Measurements from ENCODE around the gene SRXN1. TPM values are rescaled to one million over a fixed set of nuclear protein-coding genes. Genes with fewer than 3 reads are reported as not detected.

Gene SRXN1
- total RNA-seq, 5 donors from 2014 or later (not counting 1 experiment from before 2014, with no cell fraction given): 1.5 to 10.1 (median 7.3) TPM

DNA sequence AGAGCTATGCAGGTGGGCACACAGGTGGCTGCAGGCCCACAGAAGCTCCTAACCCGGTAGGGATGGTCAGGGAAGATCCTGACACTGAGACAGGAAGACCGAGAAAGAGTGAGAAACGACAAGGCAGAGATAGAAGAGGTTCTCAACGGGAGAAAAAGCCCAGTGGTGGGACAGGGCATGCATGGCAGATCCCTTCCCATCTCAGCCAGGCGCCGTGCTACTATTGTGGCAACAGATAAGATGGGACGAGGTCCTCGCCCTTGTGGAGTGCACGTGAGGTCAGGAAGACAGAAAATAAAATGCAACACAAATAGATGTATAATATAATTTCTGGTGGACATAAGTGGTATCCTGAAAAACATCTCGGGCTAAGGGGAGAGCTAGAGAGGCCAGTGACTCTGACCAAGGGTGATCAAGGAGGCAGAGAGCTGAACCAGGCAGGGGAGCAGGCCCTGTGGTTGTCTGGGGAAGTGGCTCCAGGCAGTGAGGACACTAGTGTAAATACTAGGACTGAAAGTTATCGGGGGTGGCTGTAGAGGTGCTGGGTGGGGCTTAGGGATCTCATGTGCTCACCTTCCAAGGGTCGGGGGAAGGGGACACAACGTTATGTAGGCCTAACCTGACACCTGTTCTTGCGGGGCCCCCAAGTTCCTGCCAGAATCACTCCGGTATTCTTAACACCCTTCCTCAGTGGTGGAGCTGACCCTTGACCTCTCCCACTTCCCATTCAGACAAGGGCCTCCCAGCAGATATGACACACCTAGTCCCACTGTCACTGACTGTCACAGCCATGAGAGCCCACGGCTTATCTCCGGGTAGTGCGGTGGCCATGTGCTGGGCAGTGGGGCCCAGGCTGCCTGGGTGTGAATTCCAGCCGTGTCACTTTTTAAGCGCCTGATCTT is 1.0 kb downstream of the SRXN1 start:
- H3K4me1 Mint-ChIP-seq: peaks cover 9 to 38% (median 25%) of the 10 kb centered on the region in 3 donors
- H3K4me3 ChIP-seq (ENCODE audit: control insufficient read depth in 1 of 2, extremely low read depth in 1 of 2, low read length in 1 of 2): peak overlapping the region; percentile 50 to 73
- peak overlapping the region; percentile 70 to 80 (median 78) for H3K4me3 Mint-ChIP-seq
- H3K36me3 Mint-ChIP-seq: peaks cover 15% of the 10 kb centered on the region
- H3K27me3 ChIP-seq (replicated peaks in 1 of 2; ENCODE audit: control insufficient read depth in 2 of 2, extremely low read depth in 1 of 2, insufficient read depth in 2 of 2, low read length in 1 of 2): peaks cover 0 to 2% of the 10 kb centered on the region in 2 experiments
- no peaks in the 10 kb centered on the region for H3K9me3 ChIP-seq
- DNase-seq: no peak
- H3K27me3 Mint-ChIP-seq: peaks cover 0 to 17% of the 10 kb centered on the region in 2 donors
- peak overlapping the region; percentile 59 to 75 for H3K27ac Mint-ChIP-seq
- peaks cover 0 to 4% of the 10 kb centered on the region in 2 donors for H3K36me3 ChIP-seq (ENCODE audit: control insufficient read depth in 2 of 2, extremely low read depth in 1 of 2, insufficient read depth in 1 of 2, low read length in 1 of 2)
- CTCF ChIA-PET: no interaction called here
- ATAC-seq (replicated peaks in 1 of 4): no peak
- POLR2A ChIA-PET: interaction anchor here in 1 of 2 donors (0.6 kb wide), 1 partner anchor 466 kb away, joined by 3 read pairs; no protein-coding TSS in a partner anchor
- H3K27ac ChIP-seq (ENCODE audit: low read length): peak overlapping the region; percentile 68
- WGBS (ENCODE audit: insufficient coverage): 53% methylated on average over 10 of the region's 20 CpGs
- H3K4me1 ChIP-seq (ENCODE audit: control insufficient read depth in 1 of 2, extremely low read depth in 1 of 2, insufficient read depth in 2 of 2, low read length in 2 of 2): peaks cover 0 to 20% of the 10 kb centered on the region in 2 experiments
- no peaks in the 10 kb centered on the region for H3K9me3 Mint-ChIP-seq

DNA sequence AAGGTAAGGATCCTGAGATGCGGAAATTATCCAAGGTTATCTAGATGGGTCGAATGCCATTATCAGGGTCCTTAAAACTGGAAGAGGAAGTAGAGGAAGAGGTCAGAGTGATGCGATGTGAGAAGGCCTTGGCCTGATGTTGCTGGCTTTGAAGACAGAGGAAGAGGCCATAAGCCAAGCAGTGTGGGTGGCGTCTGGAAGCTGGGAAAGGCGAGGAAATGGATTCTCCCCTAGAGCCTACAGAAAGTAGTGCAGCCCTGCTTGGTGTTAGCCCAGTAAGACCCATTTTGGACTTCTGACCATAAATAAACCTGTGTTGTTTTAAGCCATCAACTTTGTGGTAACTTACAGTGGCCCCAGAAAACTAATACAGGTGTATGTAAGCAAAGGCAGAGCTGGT is 2.0 kb downstream of the SRXN1 start:
- peaks cover 9 to 38% (median 25%) of the 10 kb centered on the region in 3 donors for H3K4me1 Mint-ChIP-seq
- peaks cover 0 to 1% of the 10 kb centered on the region in 2 experiments for H3K27me3 ChIP-seq (replicated peaks in 1 of 2; ENCODE audit: control insufficient read depth in 2 of 2, extremely low read depth in 1 of 2, insufficient read depth in 2 of 2, low read length in 1 of 2)
- peaks cover 0 to 4% of the 10 kb centered on the region in 2 donors for H3K36me3 ChIP-seq (ENCODE audit: control insufficient read depth in 2 of 2, extremely low read depth in 1 of 2, insufficient read depth in 1 of 2, low read length in 1 of 2)
- POLR2A ChIA-PET: no interaction called here
- CTCF ChIA-PET: no interaction called here
- H3K9me3 Mint-ChIP-seq: no peaks in the 10 kb centered on the region
- H3K27ac Mint-ChIP-seq: peak overlapping the region in 1 of 2 donors; percentile 63
- no peak overlapping the region for H3K27ac ChIP-seq (ENCODE audit: low read length)
- WGBS (ENCODE audit: insufficient coverage): 92% methylated on average over 5 of the region's 5 CpGs
- peaks cover 0 to 20% of the 10 kb centered on the region in 2 experiments for H3K4me1 ChIP-seq (ENCODE audit: control insufficient read depth in 1 of 2, extremely low read depth in 1 of 2, insufficient read depth in 2 of 2, low read length in 2 of 2)
- no peaks in the 10 kb centered on the region for H3K9me3 ChIP-seq
- peak overlapping the region; percentile 18 to 78 (median 70) for H3K4me3 Mint-ChIP-seq
- peaks cover 0 to 13% of the 10 kb centered on the region in 2 donors for H3K27me3 Mint-ChIP-seq
- no peak for ATAC-seq (replicated peaks in 1 of 4)
- DNase-seq: no peak
- peaks cover 15% of the 10 kb centered on the region for H3K36me3 Mint-ChIP-seq
- H3K4me3 ChIP-seq (ENCODE audit: control insufficient read depth in 1 of 2, extremely low read depth in 1 of 2, low read length in 1 of 2): no peak overlapping the region

DNA sequence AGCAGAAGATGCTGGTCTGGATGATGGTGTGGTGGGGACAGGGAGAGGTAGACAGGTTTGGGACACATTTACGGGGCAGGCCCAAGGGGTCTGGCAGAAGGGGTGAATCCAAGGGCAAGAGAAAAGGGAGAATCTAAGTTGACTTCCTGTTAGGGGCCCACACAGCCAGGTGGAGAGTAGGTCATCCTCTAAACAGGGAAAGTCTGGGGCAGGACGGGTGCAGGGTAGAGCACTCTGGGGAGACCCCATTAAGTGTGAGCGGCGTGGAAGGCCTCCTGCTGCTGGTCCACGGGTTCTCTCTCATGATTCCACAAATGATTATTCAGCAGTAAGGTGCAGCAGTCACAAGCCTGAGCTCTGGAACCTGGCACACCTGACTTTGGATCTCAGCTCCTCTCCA is 2.7 kb downstream of the SRXN1 start:
- H3K4me1 Mint-ChIP-seq: peaks cover 9 to 43% (median 30%) of the 10 kb centered on the region in 3 donors
- peaks cover 0 to 4% of the 10 kb centered on the region in 2 donors for H3K36me3 ChIP-seq (ENCODE audit: control insufficient read depth in 2 of 2, extremely low read depth in 1 of 2, insufficient read depth in 1 of 2, low read length in 1 of 2)
- H3K36me3 Mint-ChIP-seq: peaks cover 15% of the 10 kb centered on the region
- H3K9me3 ChIP-seq: no peaks in the 10 kb centered on the region
- H3K27me3 ChIP-seq (replicated peaks in 1 of 2; ENCODE audit: control insufficient read depth in 2 of 2, extremely low read depth in 1 of 2, insufficient read depth in 2 of 2, low read length in 1 of 2): peaks cover 0 to 2% of the 10 kb centered on the region in 2 experiments
- H3K9me3 Mint-ChIP-seq: no peaks in the 10 kb centered on the region
- no peak overlapping the region for H3K27ac Mint-ChIP-seq
- no peak for ATAC-seq (replicated peaks in 1 of 4)
- H3K27me3 Mint-ChIP-seq: peaks cover 0 to 10% of the 10 kb centered on the region in 2 donors
- H3K27ac ChIP-seq (ENCODE audit: low read length): no peak overlapping the region
- no peak for DNase-seq
- H3K4me3 Mint-ChIP-seq: no peak overlapping the region
- ChIA-PET POLR2A (no interaction called here), CTCF (no interaction called here)
- 100% methylated on average over 5 of the region's 5 CpGs for WGBS (ENCODE audit: insufficient coverage)
- H3K4me3 ChIP-seq (ENCODE audit: control insufficient read depth in 1 of 2, extremely low read depth in 1 of 2, low read length in 1 of 2): no peak overlapping the region
- peaks cover 0 to 25% of the 10 kb centered on the region in 2 experiments for H3K4me1 ChIP-seq (ENCODE audit: control insufficient read depth in 1 of 2, extremely low read depth in 1 of 2, insufficient read depth in 2 of 2, low read length in 2 of 2)

DNA sequence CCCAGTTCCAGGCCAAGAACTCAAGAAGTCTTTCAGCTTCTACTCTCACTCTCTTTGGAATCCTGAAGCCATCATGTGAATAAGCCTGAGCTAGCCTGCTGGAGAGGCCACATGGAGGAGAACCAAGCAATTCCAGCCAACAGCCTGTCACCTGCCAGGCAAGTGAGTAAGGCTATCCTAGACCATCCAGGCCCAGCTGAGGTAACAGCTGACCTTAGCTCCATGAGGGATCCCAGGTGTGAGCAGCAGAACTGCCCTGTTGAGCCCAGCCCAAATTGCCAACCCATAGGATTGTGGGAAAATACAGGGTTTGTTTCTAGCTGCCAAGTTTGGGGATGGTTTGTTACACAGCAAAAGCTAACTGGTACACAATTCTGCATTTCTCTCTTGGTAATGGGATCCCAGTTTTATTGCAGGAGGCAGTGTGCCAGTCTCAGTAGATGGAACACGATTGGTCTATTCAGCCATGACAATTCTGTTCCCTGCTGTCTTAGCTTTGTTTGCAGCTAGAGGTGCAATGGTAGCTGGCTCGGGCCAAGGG is 5.5 kb downstream of the SRXN1 start:
- Histone ChIP-seq H3K9me3 (no peaks in the 10 kb centered on the region), H3K36me3 (ENCODE audit: control insufficient read depth in 2 of 2, extremely low read depth in 1 of 2, insufficient read depth in 1 of 2, low read length in 1 of 2) (peaks cover 0 to 4% of the 10 kb centered on the region in 2 donors), H3K4me1 (ENCODE audit: control insufficient read depth in 1 of 2, extremely low read depth in 1 of 2, insufficient read depth in 2 of 2, low read length in 2 of 2) (peaks cover 0 to 24% of the 10 kb centered on the region in 2 experiments), H3K27me3 (replicated peaks in 1 of 2; ENCODE audit: control insufficient read depth in 2 of 2, extremely low read depth in 1 of 2, insufficient read depth in 2 of 2, low read length in 1 of 2) (peaks cover 0 to 22% of the 10 kb centered on the region in 2 experiments), H3K4me3 (ENCODE audit: control insufficient read depth in 1 of 2, extremely low read depth in 1 of 2, low read length in 1 of 2) (no peak overlapping the region), H3K27ac (ENCODE audit: low read length) (no peak overlapping the region)
- ChIA-PET CTCF (no interaction called here), POLR2A (no interaction called here)
- DNase-seq (no peak), ATAC-seq (replicated peaks in 1 of 4) (no peak)
- peaks cover 9 to 36% (median 23%) of the 10 kb centered on the region in 3 donors for H3K4me1 Mint-ChIP-seq
- no peak overlapping the region for H3K4me3 Mint-ChIP-seq
- peaks cover 15% of the 10 kb centered on the region for H3K36me3 Mint-ChIP-seq
- no peaks in the 10 kb centered on the region for H3K9me3 Mint-ChIP-seq
- WGBS (ENCODE audit: insufficient coverage): 100% methylated on average over 1 of the region's 2 CpGs
- no peak overlapping the region for H3K27ac Mint-ChIP-seq
- peaks cover 17 to 22% of the 10 kb centered on the region in 2 donors for H3K27me3 Mint-ChIP-seq

DNA sequence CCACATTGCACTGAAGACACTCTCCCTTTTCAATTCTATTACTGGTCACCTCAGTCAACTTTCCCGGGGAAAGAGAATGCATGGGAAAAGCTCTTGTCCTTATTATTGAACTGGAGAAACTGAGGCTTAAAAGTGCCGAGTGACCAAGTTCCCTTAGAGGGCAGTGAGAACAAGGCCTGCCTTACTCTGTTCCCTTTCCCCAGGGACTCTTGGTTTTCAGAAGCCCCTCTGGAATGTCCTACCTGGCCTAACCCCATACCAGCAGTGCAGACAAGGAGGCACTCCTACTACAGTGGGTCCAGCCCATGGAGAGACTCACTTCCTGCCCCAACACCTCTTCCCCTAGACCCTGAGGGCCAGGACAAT is 6.1 kb downstream of the SRXN1 start:
- ATAC-seq (replicated peaks in 1 of 4) (no peak), DNase-seq (no peak)
- Histone ChIP-seq H3K4me3 (ENCODE audit: control insufficient read depth in 1 of 2, extremely low read depth in 1 of 2, low read length in 1 of 2) (no peak overlapping the region), H3K36me3 (ENCODE audit: control insufficient read depth in 2 of 2, extremely low read depth in 1 of 2, insufficient read depth in 1 of 2, low read length in 1 of 2) (peaks cover 0 to 4% of the 10 kb centered on the region in 2 donors), H3K9me3 (no peaks in the 10 kb centered on the region), H3K27ac (ENCODE audit: low read length) (no peak overlapping the region), H3K27me3 (replicated peaks in 1 of 2; ENCODE audit: control insufficient read depth in 2 of 2, extremely low read depth in 1 of 2, insufficient read depth in 2 of 2, low read length in 1 of 2) (peaks cover 0 to 22% of the 10 kb centered on the region in 2 experiments), H3K4me1 (ENCODE audit: control insufficient read depth in 1 of 2, extremely low read depth in 1 of 2, insufficient read depth in 2 of 2, low read length in 2 of 2) (peaks cover 0 to 19% of the 10 kb centered on the region in 2 experiments)
- peaks cover 17 to 20% of the 10 kb centered on the region in 2 donors for H3K27me3 Mint-ChIP-seq
- WGBS (ENCODE audit: insufficient coverage): 100% methylated on average over 1 of the region's 2 CpGs
- H3K36me3 Mint-ChIP-seq: peaks cover 15% of the 10 kb centered on the region
- H3K4me3 Mint-ChIP-seq: no peak overlapping the region
- peaks cover 7 to 29% (median 16%) of the 10 kb centered on the region in 3 donors for H3K4me1 Mint-ChIP-seq
- no peak overlapping the region for H3K27ac Mint-ChIP-seq
- H3K9me3 Mint-ChIP-seq: no peaks in the 10 kb centered on the region
- POLR2A ChIA-PET: no interaction called here
- CTCF ChIA-PET: interaction anchor here in 1 of 2 donors (0.7 kb wide), 1 partner anchor 11 kb away, joined by 4 read pairs; no protein-coding TSS in a partner anchor

DNA sequence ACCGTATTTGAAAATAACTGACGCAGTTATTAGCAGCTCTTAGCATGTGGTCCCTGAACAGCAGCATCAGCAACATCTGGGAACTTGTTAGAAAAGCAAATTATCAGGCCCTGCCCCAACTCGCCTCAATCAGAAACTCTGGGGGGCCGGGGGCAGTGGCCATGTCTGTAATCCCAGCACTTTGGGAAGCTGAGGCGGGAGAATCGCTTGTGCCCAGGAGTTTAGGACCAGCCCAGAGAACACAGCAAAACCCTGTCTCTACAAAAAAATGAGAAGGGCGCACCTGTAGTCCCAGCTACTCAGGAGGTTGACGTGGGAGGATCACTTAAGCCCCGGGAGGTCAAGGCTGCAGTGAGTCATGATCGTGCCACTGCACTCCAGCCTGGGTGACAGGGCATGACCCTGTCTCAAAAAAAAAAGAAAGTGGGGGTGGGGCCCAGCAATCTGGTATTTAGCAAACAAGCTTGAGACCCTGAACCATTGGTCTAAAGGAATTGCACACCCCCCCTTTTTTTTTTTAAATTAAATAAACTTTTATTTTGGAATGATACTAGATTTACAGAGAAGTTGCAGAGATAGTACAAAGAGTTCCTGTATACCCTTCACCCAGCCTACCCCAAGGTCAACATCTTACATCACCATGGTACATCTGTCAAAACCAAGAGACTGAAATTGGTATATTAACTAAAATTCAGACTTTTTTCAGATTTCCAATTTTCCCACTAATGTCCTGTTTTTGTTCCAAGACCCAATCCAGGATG is 6.7 kb downstream of the SRXN1 start:
- no peak overlapping the region for H3K4me3 Mint-ChIP-seq
- POLR2A ChIA-PET: no interaction called here

More for the DNA sequence above, 6.7 kb downstream of the SRXN1 start:
- CTCF ChIA-PET: interaction anchor here (0.6 to 1.4 kb wide), 4 partner anchors 10 to 187 kb away, joined by 3 to 6 read pairs (median 4); partner anchors contain the start of gene CSNK2A1 (in 1 of the 2)
- H3K9me3 Mint-ChIP-seq: no peaks in the 10 kb centered on the region
- Histone ChIP-seq H3K4me3 (ENCODE audit: control insufficient read depth in 1 of 2, extremely low read depth in 1 of 2, low read length in 1 of 2) (no peak overlapping the region), H3K27me3 (replicated peaks in 1 of 2; ENCODE audit: control insufficient read depth in 2 of 2, extremely low read depth in 1 of 2, insufficient read depth in 2 of 2, low read length in 1 of 2) (peaks cover 0 to 22% of the 10 kb centered on the region in 2 experiments), H3K4me1 (ENCODE audit: control insufficient read depth in 1 of 2, extremely low read depth in 1 of 2, insufficient read depth in 2 of 2, low read length in 2 of 2) (peaks cover 0 to 15% of the 10 kb centered on the region in 2 experiments), H3K36me3 (ENCODE audit: control insufficient read depth in 2 of 2, extremely low read depth in 1 of 2, insufficient read depth in 1 of 2, low read length in 1 of 2) (peaks cover 0 to 4% of the 10 kb centered on the region in 2 donors), H3K9me3 (no peaks in the 10 kb centered on the region), H3K27ac (ENCODE audit: low read length) (no peak overlapping the region)
- DNase-seq (no peak), ATAC-seq (replicated peaks in 1 of 4) (no peak)
- H3K4me1 Mint-ChIP-seq: peaks cover 1 to 27% (median 15%) of the 10 kb centered on the region in 3 donors
- H3K36me3 Mint-ChIP-seq: peaks cover 15% of the 10 kb centered on the region
- WGBS (ENCODE audit: insufficient coverage): 92% methylated on average over 7 of the region's 10 CpGs
- H3K27me3 Mint-ChIP-seq: peaks cover 18 to 20% of the 10 kb centered on the region in 2 donors
- no peak overlapping the region for H3K27ac Mint-ChIP-seq

All from T-cell (primary cell).